Measurements from ENCODE around the gene DHPS. TPM values are rescaled to one million over a fixed set of nuclear protein-coding genes. Genes with fewer than 3 reads are reported as not detected.

DHPS gene
- total and polyA plus RNA-seq, 2 of the 13 experiments (the other 11 are each of a cell fraction or from before 2014, with no cell fraction given), result 43.3 to 84.3 TPM

DNA sequence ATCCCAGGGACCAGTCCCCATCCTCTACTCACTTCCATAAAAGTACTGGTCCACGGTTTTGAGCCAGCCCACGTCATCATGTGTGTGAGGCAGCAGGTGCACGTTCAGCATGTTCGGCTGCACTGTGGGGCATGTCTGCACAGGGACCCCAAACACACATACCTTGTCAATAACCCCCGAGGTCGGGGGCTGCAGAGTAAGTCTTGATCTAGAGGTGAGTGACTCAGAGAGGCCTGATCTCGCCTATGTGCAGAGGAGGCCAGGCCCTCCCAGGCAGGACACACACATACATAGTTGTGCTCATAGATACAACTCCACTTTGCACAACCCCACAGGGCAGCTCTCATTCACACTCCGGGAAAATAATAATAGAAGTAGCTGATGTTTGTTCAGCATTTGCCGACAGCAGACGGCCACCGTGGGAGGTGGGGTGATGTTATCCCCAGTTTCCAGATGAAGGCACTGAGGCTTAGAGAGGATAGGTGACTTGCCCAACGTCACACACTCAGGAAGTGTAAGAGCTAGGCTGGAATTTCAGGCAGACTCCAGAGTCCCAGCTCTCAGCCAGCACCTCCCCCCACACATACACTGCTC lies 15.9 kb downstream of the DHPS start:
- Histone ChIP-seq H3K79me2 (ENCODE audit: insufficient read depth, low read length) (peaks cover 33% of the 10 kb centered on the region), H3K4me3 (replicated peaks in 1 of 3; ENCODE audit: insufficient read depth in 1 of 3, low read depth in 2 of 3, low read length in 3 of 3) (peak overlapping the region; percentile 72 to 84 (median 84)), H4K20me1 (ENCODE audit: insufficient read depth, low read length) (no peaks in the 10 kb centered on the region), H3K27ac (ENCODE audit: extremely low read length, insufficient read depth, low read length) (peak overlapping the region; percentile 60), H2AFZ (ENCODE audit: low read length) (no peak overlapping the region), H3K36me3 (replicated peaks in 1 of 2; ENCODE audit: control insufficient read depth in 1 of 2, insufficient read depth in 2 of 2, low read length in 2 of 2) (peaks cover 0 to 4% of the 10 kb centered on the region in 2 experiments; a peak in 2 of 5 replicates), H3K9ac (ENCODE audit: insufficient read depth, low read depth, low read length) (peak overlapping the region; percentile 82), H3K4me1 (ENCODE audit: insufficient read depth, low read length) (peaks cover 40% of the 10 kb centered on the region), H3K4me2 (ENCODE audit: low read depth, low read length) (peak overlapping the region; percentile 97), H3K27me3 (ENCODE audit: control insufficient read depth in 1 of 2, insufficient read depth in 2 of 2, low read length in 2 of 2) (no peaks in the 10 kb centered on the region; a peak in 1 of 5 replicates), H3K9me3 (ENCODE audit: low read length) (no peaks in the 10 kb centered on the region)
- CTCF ChIA-PET (ENCODE audit: low intra/inter-chr PET ratio, low total read pairs), result no interaction called here
- FAIRE-seq (no peak), ATAC-seq (no peak; the same call in 2 of the 3 replicates), DNase-seq (ENCODE audit: low spot score) (no peak)
- in situ Hi-C loops (cut with HindIII; ENCODE audit: extremely low pct_ligation_motif_present, low pct_unique_long_range_greater_than_20kb) (no loop called here), intact Hi-C loops (cut with micrococcal nuclease; ENCODE audit: unreplicated experiment) (no loop called here)
- TF ChIP-seq TAF1 (CRISPR knock-in tag; IDR thresholded peaks at IDR 0.05) (no peak), CREM (IDR thresholded peaks at IDR 0.05) (no peak), CREM (CRISPR knock-in tag; IDR thresholded peaks at IDR 0.05) (no peak), ZMYM3 (CRISPR knock-in tag; IDR thresholded peaks at IDR 0.05) (0 out of 2 replicates have a peak, but pooled peaks have one; percentile 54), KDM1A (CRISPR knock-in tag; IDR thresholded peaks at IDR 0.05) (0 out of 2 replicates have a peak, but pooled peaks have one; percentile 53), ATM (IDR thresholded peaks at IDR 0.05; ENCODE audit: borderline replicate concordance) (no peak), ZNF841 (CRISPR knock-in tag; IDR thresholded peaks at IDR 0.05; ENCODE audit: borderline replicate concordance) (no peak), ZNF337 (CRISPR knock-in tag; IDR thresholded peaks at IDR 0.05; ENCODE audit: borderline replicate concordance, low read depth) (no peak), ZNF20 (CRISPR knock-in tag; IDR thresholded peaks at IDR 0.05) (no peak), ZNF737 (CRISPR knock-in tag; IDR thresholded peaks at IDR 0.05; ENCODE audit: borderline replicate concordance) (no peak), ZNF629 (CRISPR knock-in tag; conservative IDR thresholded peaks at IDR 0.05) (peak; percentile 80)
- TF ChIP-seq, protein P1, sequence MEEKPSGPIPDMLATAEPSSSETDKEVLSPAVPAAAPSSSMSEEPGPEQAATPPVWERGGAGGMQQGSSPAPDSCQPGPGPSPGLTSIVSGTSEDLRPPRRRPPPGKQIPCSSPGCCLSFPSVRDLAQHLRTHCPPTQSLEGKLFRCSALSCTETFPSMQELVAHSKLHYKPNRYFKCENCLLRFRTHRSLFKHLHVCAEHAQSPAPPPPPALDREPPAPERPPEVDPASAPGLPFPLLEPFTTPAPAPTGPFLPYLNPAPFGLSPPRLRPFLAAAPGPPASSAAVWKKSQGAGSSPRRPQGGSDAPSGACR (CRISPR knock-in tag; IDR thresholded peaks at IDR 0.05), result no peak
- TF ChIP-seq, protein P2, sequence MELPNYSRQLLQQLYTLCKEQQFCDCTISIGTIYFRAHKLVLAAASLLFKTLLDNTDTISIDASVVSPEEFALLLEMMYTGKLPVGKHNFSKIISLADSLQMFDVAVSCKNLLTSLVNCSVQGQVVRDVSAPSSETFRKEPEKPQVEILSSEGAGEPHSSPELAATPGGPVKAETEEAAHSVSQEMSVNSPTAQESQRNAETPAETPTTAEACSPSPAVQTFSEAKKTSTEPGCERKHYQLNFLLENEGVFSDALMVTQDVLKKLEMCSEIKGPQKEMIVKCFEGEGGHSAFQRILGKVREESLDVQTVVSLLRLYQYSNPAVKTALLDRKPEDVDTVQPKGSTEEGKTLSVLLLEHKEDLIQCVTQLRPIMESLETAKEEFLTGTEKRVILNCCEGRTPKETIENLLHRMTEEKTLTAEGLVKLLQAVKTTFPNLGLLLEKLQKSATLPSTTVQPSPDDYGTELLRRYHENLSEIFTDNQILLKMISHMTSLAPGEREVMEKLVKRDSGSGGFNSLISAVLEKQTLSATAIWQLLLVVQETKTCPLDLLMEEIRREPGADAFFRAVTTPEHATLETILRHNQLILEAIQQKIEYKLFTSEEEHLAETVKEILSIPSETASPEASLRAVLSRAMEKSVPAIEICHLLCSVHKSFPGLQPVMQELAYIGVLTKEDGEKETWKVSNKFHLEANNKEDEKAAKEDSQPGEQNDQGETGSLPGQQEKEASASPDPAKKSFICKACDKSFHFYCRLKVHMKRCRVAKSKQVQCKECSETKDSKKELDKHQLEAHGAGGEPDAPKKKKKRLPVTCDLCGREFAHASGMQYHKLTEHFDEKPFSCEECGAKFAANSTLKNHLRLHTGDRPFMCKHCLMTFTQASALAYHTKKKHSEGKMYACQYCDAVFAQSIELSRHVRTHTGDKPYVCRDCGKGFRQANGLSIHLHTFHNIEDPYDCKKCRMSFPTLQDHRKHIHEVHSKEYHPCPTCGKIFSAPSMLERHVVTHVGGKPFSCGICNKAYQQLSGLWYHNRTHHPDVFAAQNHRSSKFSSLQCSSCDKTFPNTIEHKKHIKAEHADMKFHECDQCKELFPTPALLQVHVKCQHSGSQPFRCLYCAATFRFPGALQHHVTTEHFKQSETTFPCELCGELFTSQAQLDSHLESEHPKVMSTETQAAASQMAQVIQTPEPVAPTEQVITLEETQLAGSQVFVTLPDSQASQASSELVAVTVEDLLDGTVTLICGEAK (IDR thresholded peaks at IDR 0.05), result no peak
- TF ChIP-seq, protein P2 (CRISPR knock-in tag; IDR thresholded peaks at IDR 0.05), result no peak
- no TSS peak for BruUV-seq (replicated peaks)
- POLR2A ChIA-PET, result interaction anchor here (0.6 to 1.7 kb wide), 6 partner anchors 11 to 126 kb away, joined by 3 to 9 read pairs (median 4); partner anchors contain the start of genes DHPS, JUNB, ZNF490 and ZNF791
- WGBS (ENCODE audit: low lambda C conversion rate), result 41% methylated on average over 7 of the region's 12 CpGs
